ENCODE measurements around the gene ZNF287.

GRCh38 chr17:16517477-16517876 is 51.5 kb downstream of the ZNF287 start:
- TF ChIP-seq, protein P1, sequence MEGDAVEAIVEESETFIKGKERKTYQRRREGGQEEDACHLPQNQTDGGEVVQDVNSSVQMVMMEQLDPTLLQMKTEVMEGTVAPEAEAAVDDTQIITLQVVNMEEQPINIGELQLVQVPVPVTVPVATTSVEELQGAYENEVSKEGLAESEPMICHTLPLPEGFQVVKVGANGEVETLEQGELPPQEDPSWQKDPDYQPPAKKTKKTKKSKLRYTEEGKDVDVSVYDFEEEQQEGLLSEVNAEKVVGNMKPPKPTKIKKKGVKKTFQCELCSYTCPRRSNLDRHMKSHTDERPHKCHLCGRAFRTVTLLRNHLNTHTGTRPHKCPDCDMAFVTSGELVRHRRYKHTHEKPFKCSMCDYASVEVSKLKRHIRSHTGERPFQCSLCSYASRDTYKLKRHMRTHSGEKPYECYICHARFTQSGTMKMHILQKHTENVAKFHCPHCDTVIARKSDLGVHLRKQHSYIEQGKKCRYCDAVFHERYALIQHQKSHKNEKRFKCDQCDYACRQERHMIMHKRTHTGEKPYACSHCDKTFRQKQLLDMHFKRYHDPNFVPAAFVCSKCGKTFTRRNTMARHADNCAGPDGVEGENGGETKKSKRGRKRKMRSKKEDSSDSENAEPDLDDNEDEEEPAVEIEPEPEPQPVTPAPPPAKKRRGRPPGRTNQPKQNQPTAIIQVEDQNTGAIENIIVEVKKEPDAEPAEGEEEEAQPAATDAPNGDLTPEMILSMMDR (IDR thresholded peaks at IDR 0.05): no peak
- no peak for TF ChIP-seq POLR2A (IDR thresholded peaks at IDR 0.05)
